HL-60 (cell line): ENCODE results near the gene EMP2.

Source experiments
- GABPA ChIP-seq: IDR thresholded peaks from 2 replicates; pipeline ENCODE4 v1.6.1; 2012; ENCODE audit warnings: low read depth
- POLR2AphosphoS5 ChIP-seq: IDR thresholded peaks from 2 replicates; pipeline ENCODE4 v1.6.1; 2012; ENCODE audit warnings: low read depth
- REST ChIP-seq: IDR thresholded peaks from 2 replicates; pipeline ENCODE4 v1.6.1; 2012; ENCODE audit warnings: low read depth; ENCODE audit not compliant: insufficient replicate concordance
- SPI1 ChIP-seq: IDR thresholded peaks from 2 replicates; pipeline ENCODE4 v1.6.1; 2012; ENCODE audit warnings: low read depth, mild to moderate bottlenecking, borderline replicate concordance
- TF ChIP-seq, protein P1 (sequence below): IDR thresholded peaks from one replicate; pipeline ENCODE4 v1.5.1; 2011; ENCODE audit warnings: low read length, control low read depth, inconsistent platforms; ENCODE audit not compliant: insufficient read depth

GRCh38 chr16:10580883-10581247, 467 bp upstream of the EMP2 start:
- TF ChIP-seq, protein P1, sequence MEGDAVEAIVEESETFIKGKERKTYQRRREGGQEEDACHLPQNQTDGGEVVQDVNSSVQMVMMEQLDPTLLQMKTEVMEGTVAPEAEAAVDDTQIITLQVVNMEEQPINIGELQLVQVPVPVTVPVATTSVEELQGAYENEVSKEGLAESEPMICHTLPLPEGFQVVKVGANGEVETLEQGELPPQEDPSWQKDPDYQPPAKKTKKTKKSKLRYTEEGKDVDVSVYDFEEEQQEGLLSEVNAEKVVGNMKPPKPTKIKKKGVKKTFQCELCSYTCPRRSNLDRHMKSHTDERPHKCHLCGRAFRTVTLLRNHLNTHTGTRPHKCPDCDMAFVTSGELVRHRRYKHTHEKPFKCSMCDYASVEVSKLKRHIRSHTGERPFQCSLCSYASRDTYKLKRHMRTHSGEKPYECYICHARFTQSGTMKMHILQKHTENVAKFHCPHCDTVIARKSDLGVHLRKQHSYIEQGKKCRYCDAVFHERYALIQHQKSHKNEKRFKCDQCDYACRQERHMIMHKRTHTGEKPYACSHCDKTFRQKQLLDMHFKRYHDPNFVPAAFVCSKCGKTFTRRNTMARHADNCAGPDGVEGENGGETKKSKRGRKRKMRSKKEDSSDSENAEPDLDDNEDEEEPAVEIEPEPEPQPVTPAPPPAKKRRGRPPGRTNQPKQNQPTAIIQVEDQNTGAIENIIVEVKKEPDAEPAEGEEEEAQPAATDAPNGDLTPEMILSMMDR = no peak
- no peak for TF ChIP-seq REST
- no peak for TF ChIP-seq GABPA
- no peak for TF ChIP-seq SPI1
- TF ChIP-seq POLR2AphosphoS5 = no peak
